22Rv1 (cell line): ENCODE measurements around the gene BTG1.

Source experiments
- CTCF ChIP-seq: fragments of 450-650 bp; IDR thresholded peaks from 2 replicates; pipeline ENCODE4 v1.5.1; 2017; ENCODE audit warnings: mild to moderate bottlenecking
- ZFX ChIP-seq: fragments of 450-650 bp; IDR thresholded peaks from 2 replicates; pipeline ENCODE4 v1.6.1; 2017; ENCODE audit warnings: antibody characterized with exemption, borderline replicate concordance

- TF ChIP-seq CTCF (no peak), ZFX (no peak)
Observed at GRCh38 chr12:92192360-92192759, 46.7 kb upstream of the BTG1 start.
